Stimulated activated CD4-positive, alpha-beta T cell treated with anti-CD3 and anti-CD28 coated beads, Interleukin-12 subunit alpha, Interleukin-12 subunit beta, amount 100 ng/mL, for 4 hours (primary cell): ENCODE data around the gene ADGRL4.
"Not testable (repeated sequence)": the region's sequence is repeated elsewhere in the genome, so short reads cannot be mapped to it uniquely, and the experiment has no call there.

Experiments used
- DNase-seq: peaks from one replicate; pipeline ENCODE4 v3.0.0-alpha.2; 2020

Gene ADGRL4

DNA sequence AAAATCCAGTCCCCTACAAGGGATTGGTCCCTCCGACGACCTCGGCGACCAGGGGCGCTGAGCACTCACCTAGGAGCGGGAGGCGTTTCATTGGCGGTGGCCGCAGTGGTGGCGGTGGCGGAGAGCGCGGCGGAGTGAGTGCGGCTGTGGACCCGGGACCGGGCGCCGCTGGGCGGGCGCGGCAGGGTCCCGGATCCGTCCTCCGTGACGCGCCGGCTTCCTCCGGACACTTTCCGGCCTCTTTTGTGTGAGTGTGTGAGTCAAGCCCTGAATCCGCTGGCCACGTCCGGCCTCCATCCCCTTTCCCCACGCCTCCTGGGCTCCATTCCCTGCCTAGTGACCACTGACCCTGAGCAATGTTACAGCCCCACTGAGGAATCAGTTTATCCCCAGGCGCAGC lies at the start of gene ADGRL4:
ADGRL4 (minus strand) TSS at position 167 of the 400 bp plus-strand sequence; CDS start at position 91, 76 bp downstream.
- DNase-seq: no peak

DNA sequence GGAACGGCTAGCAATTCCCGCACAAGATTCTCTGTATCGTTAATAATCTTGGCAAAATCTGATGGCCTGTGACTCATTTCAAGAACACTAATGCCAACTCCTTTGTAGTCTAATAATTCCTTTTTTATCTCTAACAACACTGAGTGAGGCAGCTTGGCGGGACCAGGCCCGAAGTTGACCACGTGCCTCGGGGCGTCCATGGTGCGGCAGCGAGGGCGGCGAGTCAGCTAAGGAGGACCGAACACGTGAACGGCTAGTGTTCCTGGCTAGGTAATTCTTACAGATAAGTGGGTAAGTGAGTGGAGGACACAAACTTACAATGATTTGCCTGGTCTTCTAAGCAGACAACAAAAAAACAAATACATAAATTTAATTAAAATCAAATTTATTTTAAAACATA lies 49.3 kb upstream of the ADGRL4 start:
- no peak for DNase-seq

DNA sequence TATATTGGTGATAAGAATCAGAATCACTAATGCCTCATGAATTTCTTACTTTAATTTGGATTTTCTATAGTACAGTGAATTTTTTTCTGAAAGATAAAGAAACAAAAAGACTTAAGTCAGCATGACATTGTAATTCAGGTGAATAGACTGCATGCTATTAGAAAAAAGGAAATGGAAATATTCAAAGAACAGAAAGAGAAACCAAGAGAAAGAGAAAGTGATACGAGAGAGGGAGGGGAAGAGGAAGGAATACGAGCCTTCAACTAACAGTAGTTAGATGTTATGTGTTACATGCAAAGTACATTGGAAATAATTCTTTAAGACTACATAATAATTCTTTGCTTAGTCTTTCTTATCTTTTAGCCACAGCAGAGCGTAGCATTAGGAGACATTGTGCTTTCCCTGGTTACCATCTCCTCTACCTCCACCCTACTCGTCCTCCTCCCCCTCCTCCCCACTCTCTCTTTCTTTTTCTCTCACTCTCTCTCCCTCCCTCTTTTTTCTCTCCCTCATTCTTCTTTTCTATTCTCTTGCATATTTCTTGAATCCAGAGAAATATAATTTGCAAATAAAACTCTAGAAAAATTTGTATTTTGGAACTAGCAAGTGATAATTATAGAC lies 46.4 kb upstream of the ADGRL4 start:
- DNase-seq: no peak

DNA sequence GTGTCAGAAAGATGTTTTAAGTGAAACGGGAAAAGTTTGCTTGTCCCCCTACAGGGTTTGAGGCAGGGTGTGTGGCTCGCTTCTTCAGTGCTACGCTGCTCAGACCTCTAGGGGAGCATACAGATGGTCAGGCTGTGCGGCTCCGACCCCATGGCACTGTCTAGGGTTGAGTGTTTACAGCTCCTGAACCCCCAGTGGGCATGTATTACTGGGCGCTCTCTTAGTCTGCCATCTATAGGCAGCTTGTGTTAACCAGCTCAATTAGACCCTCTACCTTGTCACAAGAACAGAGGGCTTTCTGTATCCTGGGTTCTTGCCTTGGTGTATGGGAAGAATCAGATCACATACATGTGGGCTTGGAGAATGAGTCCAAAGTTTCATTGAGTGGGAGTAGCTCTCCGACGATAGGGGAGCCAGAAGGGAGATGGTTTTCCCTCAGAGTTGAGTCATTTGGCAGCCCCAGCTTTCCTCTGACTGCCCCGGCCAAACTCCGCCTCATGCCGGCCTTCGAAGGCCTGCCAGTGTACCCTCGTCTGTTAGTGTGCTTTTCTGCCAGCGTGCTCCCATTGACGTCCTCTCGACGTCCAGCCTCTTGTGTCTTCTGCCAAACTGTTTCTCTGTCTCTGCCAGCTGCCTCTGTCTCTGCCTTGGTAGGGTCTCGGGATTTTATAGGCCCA lies 38.6 kb upstream of the ADGRL4 start:
- DNase-seq: no peak

DNA sequence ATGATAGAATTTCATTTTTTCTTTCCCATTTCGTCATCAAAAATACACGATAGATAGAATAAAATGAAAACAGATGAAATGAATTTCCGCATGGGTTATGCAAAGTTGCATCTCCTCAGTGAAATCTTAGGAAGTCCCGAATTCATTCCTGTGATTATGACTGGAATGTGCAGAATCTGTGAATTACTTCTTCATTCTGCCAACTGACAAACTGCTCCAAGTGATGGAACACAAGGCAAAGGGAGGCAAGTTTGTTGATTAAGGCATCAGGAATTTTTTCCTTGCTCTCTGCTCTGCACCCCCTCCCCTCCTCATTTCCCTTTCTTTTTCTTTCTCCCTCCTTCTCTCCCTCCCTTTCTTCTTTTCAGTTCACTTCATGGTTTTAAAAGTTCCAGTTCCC lies 37.0 kb upstream of the ADGRL4 start:
- DNase-seq: no peak

DNA sequence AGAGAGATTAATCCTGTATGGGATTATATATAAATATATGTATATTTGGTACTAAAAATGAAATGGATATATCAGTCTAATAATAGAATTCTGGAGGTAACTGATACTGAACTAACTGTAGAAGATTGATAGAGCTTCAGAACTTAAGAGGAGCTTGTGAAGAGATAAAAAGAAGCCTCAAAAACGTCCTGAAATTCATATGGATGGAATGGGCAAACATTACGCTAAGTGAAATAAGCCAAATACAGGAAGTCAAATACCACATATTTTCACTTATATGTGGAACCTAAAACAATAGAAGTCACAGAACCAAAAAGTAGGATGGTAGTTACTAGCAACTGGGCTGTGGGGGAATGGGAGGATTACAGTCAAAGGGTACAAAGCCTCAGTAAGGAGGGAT lies 36.0 kb upstream of the ADGRL4 start:
- DNase-seq: no peak

DNA sequence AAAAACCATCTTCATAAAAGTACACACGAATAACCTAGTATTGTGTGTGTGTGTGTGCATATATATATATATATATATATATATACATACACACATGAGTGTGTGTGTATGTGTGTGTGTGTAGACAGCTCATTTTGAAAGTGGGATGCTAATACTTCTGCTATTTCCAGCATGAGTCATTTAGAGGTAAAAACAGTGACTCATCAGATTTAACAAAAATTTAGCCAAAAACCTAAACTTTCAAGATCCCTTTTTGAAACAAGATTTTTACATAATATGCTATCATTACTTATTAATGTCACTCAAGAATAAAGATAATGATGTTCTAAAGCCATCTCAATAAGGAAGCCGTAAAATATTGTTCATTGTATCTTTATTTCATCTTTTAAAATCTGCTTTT lies 35.6 kb upstream of the ADGRL4 start:
- no peak for DNase-seq

DNA sequence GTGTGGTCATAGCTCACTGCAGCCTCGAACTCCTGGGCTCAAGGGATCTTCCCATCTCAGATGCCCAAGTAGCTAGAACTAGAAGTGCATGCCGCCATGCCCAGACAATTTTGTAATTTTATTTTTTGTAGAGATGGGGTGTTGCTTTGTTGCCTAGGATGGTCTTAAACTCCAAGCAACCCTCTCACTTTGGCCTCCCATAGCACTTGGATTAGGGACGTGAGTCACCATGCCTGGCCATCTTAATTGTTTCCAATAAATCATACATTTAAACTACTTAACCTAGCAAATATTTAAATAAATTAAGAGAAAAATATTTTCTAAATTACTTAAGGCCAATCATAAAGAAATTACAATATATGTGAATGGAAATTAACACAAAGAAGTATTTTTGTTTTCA lies 35.1 kb upstream of the ADGRL4 start:
- no peak for DNase-seq

DNA sequence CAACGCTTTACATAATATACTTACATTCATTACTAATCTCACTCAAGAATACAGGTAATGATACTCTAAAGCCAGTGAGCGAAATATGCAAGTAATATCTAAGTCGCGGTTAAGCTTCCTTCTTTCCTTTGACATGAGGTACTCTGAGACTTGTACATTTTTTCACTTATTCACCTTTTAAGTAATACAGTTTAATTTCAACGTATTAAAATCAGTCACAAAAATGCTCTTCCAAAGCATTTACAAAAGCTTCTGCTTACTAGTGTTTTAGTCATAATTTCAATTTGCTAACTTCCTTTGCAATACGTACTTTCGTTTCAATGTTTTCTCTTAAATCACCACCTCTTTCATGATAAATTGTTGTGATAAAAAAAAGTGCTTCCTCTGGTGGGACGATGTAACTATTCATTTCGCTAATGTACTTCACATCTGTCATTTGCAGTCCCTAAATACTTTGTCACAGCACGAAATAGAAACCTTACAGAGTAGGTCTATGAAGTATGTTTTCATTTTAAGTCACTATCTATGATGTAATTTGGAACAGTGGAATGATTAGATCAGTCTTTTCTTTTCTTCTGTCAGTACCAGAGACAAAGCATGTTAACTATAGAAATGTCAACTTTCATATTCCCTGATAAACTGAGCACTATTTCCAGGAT lies 34.0 kb upstream of the ADGRL4 start:
- DNase-seq: no peak

DNA sequence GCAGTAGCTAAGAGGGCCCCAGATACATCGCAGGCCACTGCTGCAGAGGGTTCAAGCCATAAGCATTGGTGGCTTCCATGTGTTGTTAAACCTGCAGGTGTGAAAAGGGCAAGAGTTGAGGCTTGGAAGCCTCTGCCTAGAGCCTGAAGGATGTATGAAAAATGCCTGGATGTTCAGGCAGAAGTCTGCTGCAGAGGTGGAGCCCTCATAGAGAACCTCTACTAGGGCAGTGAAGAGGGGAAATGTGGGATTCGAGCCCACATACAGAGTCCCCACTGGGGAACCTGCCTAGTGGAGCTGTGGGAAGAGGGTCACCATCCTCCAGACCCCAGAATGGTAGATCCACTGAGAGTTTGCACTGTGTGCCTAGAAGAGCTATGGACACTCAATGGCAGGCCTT lies 30.6 kb upstream of the ADGRL4 start:
- no peak for DNase-seq

DNA sequence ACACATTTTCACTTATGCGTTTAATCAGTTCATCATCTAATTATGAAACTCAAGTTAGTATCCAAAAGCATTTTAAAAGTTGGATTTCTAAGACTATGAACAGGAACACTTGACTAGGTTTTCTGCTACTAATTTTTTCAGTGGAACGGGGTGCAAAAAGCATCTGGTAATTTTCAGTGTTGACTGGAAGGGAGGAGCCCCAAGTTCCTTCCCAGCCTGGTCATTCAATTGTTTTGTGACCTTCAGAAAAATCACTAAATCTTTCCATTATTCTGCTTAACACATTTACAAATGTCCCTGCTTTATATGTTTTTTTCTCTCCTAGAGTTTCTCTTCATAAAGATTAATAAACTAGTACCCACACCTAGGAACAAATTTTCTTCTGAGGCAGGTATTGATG lies 6.0 kb upstream of the ADGRL4 start:
- no peak for DNase-seq

DNA sequence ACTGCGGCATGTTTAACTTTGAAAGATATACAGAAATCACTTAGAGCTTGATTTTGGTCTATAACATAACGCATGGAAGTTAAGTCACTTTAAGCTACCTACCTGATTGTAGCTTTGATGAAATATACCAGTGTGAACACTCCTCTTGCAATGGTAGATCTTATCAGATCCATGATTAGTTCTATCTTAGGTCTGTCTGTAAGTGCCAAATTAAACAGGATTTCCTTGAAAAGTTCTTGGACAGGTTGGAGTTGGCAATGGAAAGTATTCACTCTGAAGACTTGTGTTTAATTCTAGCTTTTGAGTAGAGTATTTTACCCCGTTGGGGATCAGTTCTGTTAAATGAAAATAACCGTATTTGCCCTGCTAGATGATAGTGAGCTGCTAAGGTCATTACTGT lies 4.1 kb upstream of the ADGRL4 start:
- no peak for DNase-seq

DNA sequence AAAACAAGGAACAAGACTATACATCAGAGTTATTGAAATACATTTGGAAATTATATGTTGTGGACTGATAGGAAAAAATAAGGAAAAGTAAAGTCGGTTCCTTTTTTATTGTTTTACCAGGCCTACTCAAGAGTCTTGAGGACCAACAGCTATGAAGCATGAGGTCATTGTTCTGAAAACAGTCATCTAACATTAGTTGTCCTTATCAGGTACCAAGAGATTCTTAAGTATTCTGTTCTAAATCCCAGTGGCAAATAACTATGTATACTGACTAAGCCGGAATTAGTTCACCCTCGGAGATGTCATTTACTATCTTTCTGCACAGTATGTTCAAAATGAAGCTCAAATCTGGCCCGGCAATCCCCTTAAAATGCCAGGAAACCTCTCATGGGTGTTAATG lies 585 bp downstream of the ADGRL4 start:
- no peak for DNase-seq

DNA sequence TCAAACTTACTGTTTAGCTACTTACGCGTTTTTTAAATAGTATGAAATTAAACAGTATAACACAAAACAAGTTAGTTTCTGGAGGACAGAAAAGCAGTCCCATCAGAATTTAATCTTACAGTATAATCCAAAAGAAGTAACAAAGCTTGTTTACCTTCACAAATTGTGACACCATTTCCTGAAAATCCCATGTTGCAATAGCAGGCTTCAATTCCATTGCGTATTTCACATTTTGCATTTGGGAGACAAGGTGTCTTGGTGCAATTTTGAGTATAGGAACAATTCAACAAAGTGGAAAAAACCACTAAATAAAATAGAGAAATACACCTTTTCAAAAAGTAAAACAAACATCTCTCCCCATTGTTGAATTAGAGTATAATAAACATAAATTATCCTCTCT lies 1.6 kb downstream of the ADGRL4 start:
- no peak for DNase-seq

DNA sequence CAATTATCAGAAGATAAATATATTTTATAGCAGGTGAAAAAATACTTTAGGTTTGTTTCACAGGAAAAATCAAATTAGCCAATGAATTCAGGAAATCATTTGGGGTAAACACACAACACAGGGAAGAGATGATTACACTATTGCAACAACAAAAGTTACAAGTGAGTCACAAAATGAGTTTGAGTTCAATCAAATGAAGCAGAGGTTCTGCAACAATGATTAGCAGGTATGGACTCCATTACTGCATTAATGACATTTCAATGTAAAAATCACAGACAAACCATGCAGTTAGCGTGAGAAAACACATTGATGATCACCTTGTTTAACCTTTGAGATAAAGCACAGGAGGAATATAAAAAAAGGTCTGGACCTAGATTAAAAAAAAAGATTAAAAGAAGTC lies 9.7 kb downstream of the ADGRL4 start:
- no peak for DNase-seq

DNA sequence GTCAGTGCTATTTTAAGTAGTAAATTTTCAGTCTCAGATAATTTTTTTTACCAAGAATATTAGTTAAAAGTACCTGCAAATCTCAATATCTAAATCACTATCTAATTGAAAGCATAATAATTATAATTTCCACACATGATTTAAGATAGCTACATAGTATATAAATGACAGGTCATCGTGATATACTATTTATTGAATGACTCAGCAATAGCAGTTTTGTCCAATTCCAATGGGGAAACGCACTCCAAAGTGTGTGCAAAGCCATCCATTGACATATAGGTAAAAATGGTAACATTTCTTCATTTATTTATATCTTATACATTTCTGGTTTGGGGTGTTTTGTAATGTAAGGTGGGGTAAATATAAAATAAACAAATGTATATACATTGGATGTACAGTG lies 19.5 kb downstream of the ADGRL4 start:
- no peak for DNase-seq

DNA sequence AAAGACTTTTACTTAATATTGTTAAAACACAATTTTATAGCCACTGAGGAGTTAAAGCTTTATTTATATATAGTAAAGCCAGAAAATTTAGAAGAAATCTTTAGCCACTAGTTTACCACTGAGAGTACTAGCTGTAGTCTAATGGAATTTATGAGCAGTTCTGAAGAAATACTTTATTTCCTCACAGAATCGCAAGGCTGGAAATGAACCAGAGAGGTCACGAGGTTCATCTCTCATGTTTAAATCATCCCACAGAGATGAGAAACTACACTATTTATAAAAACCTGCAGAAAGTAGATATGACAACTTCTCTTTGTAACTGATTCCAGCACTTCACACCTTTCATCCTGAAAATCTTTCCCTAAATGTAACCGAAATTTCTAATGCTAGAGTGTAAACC lies 26.0 kb downstream of the ADGRL4 start:
- DNase-seq: no peak

DNA sequence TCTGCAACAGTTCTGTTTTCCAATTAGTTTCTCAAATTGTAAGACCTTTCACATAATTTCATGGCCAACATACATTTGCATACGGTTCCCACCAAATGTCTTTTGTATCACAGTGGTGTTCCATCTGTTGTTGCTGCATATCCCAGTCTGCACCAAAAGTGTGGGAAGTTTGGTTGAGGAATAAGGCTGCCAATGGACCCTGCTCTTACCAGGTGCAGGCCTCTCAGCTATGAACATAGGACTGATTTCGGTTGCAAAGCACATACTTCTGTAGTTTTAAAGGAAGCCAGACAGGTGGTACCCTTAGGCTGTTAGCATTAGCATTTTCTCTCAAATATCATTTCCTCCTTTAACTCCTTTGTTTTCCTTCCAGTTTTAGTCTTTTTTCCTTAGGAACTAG lies 33.8 kb downstream of the ADGRL4 start:
- DNase-seq: no peak

DNA sequence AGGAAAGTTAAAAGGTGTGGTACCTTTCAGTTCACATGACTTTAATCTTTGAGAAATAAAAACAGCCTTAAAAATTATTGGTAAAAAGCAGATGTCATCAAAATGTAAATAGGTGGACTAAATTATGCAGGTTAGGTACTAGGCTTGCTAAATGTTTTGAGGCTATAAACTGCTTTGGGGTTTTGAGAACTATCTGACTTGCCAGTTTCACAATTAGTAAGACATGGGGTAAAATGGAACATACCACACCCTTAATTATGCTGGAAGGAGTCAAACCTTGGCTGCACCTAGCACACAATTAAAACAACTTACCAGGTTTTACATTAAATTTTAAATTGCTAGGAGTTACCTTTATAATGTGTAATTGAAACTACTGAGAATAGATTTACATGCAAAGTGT lies 39.4 kb downstream of the ADGRL4 start:
- DNase-seq: not testable (repeated sequence)

DNA sequence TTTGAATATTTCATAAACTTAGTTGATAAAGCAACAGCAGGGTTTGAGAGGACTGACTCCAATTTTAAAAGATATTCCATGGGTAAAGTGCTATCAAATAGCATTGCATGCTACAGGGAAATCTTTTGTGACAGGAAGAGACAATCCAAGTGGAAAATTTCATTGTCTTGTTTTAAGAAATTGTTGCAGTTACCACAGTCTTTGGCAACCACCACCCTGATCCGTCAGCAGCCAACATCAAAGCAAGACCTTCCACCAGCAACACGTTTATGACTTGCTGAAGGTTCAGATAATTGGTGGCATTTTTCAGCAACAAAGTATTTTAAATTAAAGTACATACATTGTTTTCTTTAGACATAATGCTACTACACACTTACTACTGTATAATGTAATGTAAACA lies 47.8 kb downstream of the ADGRL4 start:
- DNase-seq: no peak

DNA sequence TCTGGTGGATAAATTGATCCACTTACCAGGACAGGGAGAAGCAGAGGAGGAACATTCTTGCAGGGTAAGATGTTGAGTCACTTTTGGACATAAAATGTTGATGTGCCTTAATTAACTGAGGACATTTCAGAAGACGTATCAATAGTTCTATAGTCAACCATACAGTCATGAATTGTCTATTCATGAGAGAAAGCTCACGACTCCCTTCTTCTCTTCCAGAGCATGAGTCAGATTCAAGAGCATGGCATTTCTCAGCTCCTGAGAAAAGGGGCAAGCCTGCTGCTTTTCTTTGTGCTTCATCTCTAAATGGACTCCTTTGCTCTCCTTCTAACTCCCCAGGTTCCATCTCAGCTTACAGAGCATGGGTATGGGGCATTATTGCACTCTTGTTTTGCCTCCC lies 55.7 kb downstream of the ADGRL4 start:
- no peak for DNase-seq

DNA sequence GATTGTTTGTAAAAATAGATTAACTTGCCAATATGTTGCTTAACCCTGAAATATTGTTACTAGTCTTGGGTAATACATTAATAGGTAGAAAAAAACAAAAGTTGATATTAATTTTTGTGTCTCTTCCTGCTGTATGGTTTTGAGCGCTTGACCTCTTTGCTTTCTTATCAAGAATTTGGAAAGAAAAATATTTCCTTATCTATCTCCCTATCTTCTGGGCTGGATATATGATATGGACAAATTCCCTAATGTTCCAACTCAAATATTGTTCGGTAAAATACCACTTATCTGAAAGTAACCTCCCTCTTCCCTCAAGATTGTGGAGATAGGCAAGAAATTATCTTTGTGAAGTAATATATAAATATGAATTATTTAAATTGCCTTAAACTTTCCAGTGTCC lies 57.3 kb downstream of the ADGRL4 start:
- DNase-seq: no peak

DNA sequence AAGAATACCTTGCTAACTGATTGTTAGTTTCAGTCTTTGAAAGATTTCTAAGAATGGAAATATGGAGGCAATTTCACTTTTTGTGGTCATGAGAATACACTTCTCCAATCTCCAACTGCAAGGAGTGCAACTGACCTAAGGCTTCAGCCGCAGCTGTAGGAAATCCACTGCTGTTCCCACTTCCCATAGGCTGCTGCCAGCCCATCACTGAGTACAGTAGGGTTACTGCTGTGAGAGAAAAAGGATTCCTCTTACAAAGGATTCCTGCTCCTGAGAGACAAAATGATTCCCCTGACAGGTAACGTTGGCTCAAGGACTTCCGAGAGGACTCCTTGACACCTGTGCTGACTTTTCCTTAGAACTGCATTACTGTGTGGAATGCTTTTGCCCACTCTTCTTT lies 87.4 kb downstream of the ADGRL4 start:
- no peak for DNase-seq

DNA sequence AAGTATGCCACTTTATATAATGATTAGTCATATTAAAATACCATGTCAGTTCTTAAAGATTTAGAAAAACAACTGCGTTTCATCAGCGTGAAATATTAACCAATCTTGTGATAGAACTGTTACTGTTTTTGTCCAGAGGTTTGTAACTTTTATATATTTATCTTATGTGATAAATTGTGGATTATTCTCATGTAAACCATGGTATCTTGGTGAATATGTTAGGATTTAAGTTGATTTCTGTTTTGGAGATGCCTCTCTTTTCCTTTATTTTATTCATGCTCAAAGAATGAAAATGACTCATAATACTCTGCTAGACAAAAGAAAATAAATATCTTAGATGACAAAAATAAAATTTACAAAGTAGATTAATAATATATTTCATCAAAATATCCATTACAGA lies 88.4 kb downstream of the ADGRL4 start:
- no peak for DNase-seq

DNA sequence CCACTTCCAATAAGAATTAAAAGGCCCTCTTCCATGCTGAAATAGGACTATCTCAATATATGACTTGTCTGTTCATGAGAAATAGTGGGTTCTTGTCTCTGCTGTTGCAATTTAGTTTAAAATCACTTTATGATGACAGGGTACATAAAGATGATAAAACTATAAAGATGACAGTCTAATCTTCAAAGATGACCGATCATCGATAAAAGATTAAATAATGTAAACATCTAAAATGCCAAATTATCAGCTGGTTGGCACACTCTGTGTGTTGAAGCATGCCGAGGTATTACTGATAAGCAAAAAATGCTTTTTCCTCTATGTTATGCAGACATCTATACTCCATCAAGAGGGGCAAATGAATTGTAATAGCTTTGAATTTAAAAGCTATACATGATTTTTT lies 89.5 kb downstream of the ADGRL4 start:
- no peak for DNase-seq
